GM11168 (cell line): ENCODE measurements around the gene FRAT2.
"Not testable (repeated sequence)": the region's sequence is repeated elsewhere in the genome, so short reads cannot be mapped to it uniquely, and the experiment has no call there.

Experiments
- in situ Hi-C: fragments of 300-500 bp; cut with MboI; formaldehyde crosslinking; loops from one replicate; pipeline ENCODE4 v1.12.0; 2022; ENCODE audit warnings: low sequenced_read_pairs; ENCODE audit not compliant: unreplicated experiment

The FRAT2 gene

GRCh38 chr10:97358349-97358748, 23.8 kb upstream of the FRAT2 start:
- in situ Hi-C loops: no loop called here

GRCh38 chr10:97356918-97357317, 22.4 kb upstream of the FRAT2 start:
- in situ Hi-C loops: no loop called here

GRCh38 chr10:97356318-97356914, 21.9 kb upstream of the FRAT2 start:
- in situ Hi-C loops: no loop called here

- in situ Hi-C loops: no loop called here
Observed at GRCh38 chr10:97355571-97355975, 21.0 kb upstream of the FRAT2 start.

GRCh38 chr10:97353945-97354344, 19.4 kb upstream of the FRAT2 start:
- in situ Hi-C loops: no loop called here

GRCh38 chr10:97349752-97350513, 15.4 kb upstream of the FRAT2 start:
- in situ Hi-C loops: no loop called here

- in situ Hi-C loops: no loop called here
Observed at GRCh38 chr10:97347317-97347716, 12.8 kb upstream of the FRAT2 start.

- in situ Hi-C loops: not testable (repeated sequence)
Observed at GRCh38 chr10:97343664-97344063, 9.1 kb upstream of the FRAT2 start.

- in situ Hi-C loops: no loop called here
Observed at GRCh38 chr10:97341416-97341815, 6.9 kb upstream of the FRAT2 start.

GRCh38 chr10:97338041-97338440, 3.5 kb upstream of the FRAT2 start:
- in situ Hi-C loops: no loop called here

GRCh38 chr10:97336942-97337831, 2.7 kb upstream of the FRAT2 start:
- in situ Hi-C loops: no loop called here

GRCh38 chr10:97336446-97336845, 1.9 kb upstream of the FRAT2 start:
- in situ Hi-C loops: no loop called here

- in situ Hi-C loops: no loop called here
Observed at GRCh38 chr10:97336006-97336405, 1.5 kb upstream of the FRAT2 start.

GRCh38 chr10:97335188-97335619, 675 bp upstream of the FRAT2 start:
- in situ Hi-C loops: no loop called here

- in situ Hi-C loops: no loop called here
Observed at GRCh38 chr10:97333601-97334369, 744 bp downstream of the FRAT2 start.

- in situ Hi-C loops: no loop called here
Observed at GRCh38 chr10:97333351-97333600, 1.3 kb downstream of the FRAT2 start.

- in situ Hi-C loops: no loop called here
Observed at GRCh38 chr10:97332591-97333350, 1.8 kb downstream of the FRAT2 start.

- in situ Hi-C loops: no loop called here
Observed at GRCh38 chr10:97331153-97331703, 3.3 kb downstream of the FRAT2 start.

GRCh38 chr10:97329766-97330165, 4.8 kb downstream of the FRAT2 start:
- in situ Hi-C loops: no loop called here
